ENCODE data around the gene SAMD13. TPM values are rescaled to one million over a fixed set of nuclear protein-coding genes. Genes with fewer than 3 reads are reported as not detected.
A peak's percentile ranks its signal among the peaks of the same experiment; 100 is the strongest.

SAMD13 gene
- total RNA-seq, 8 experiments from 2014 or later, result 2.4 to 18.2 (median 4.2) TPM

- no peak for ATAC-seq (replicated peaks in 6 of 8)
- 29 to 100% (median 92%) methylated on average over 1 to 2 of the region's 2 CpGs for WGBS, 10 experiments
- in situ Hi-C loops (cut with MboI; ENCODE audit: low pct_unique_long_range_greater_than_20kb in 2 of 9, low sequenced_read_pairs in 9 of 9, unreplicated experiment in 9 of 9), result no loop called here
- no peaks in the 10 kb centered on the region for H3K4me1 ChIP-seq (replicated peaks in 1 of 2)
- H3K27ac ChIP-seq, result no peak overlapping the region
- no peak overlapping the region for H3K4me3 ChIP-seq
Observed at GRCh38 chr1:84311296-84311695, 9.8 kb downstream of the SAMD13 start.

DNA sequence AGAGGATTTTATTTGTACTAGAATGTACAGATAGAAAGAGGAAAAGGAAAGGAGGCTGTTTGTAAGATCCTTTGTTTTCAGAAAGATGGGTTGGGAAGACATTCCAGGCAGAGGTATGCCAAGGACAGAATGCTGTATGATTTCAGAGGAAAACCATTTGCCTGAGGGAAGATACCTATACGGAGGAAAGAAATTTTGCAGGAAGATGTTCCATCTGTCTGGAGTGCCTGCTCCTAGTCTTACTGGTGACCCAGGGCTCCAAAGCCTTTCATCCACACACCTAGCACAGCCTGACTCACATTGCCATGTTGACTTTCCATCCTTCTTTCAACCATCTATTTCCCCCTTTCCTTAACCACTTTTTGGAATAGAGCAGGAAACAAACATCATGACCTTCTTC, 18.2 kb downstream of the SAMD13 start:
- in situ Hi-C loops (cut with MboI; ENCODE audit: low pct_unique_long_range_greater_than_20kb in 2 of 9, low sequenced_read_pairs in 9 of 9, unreplicated experiment in 9 of 9), result no loop called here
- no peak for ATAC-seq (replicated peaks in 6 of 8)
- Histone ChIP-seq H3K27ac (no peak overlapping the region), H3K4me1 (replicated peaks in 1 of 2) (peaks cover 0 to 8% of the 10 kb centered on the region in 2 donors), H3K4me3 (no peak overlapping the region)
- 17 to 100% (median 100%) methylated on average over 1 of the region's 1 CpG; no CpG with 5 or more reads in 3 of the 10 experiments for WGBS, 10 experiments

DNA sequence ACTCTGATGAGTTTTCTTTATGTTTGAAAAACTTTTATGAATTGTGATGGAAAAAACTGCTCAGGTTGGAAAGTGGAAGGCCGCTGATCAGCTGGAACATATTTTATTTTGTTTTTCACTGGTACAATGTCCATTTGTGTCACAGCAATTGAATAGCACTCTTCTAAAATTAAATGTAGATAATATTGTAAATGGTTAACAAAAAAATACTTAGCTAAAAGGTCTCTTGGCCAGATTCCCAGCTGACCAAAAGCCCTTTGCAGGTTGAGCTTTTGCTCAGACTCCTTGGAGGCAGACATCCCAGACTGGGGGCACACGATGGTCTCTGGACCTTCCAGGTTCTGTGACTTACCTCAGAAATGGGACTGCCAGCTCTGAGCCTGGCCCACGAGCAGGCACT, 26.3 kb downstream of the SAMD13 start:
- no peak for ATAC-seq (replicated peaks in 6 of 8)
- Histone ChIP-seq H3K27ac (no peak overlapping the region), H3K4me1 (replicated peaks in 1 of 2) (no peaks in the 10 kb centered on the region), H3K4me3 (no peak overlapping the region)
- 75 to 100% (median 88%) methylated on average over 1 to 3 of the region's 3 CpGs; no CpG with 5 or more reads in 1 of the 10 experiments for WGBS, 10 experiments
- in situ Hi-C loops (cut with MboI; ENCODE audit: low pct_unique_long_range_greater_than_20kb in 2 of 9, low sequenced_read_pairs in 9 of 9, unreplicated experiment in 9 of 9), result no loop called here

DNA sequence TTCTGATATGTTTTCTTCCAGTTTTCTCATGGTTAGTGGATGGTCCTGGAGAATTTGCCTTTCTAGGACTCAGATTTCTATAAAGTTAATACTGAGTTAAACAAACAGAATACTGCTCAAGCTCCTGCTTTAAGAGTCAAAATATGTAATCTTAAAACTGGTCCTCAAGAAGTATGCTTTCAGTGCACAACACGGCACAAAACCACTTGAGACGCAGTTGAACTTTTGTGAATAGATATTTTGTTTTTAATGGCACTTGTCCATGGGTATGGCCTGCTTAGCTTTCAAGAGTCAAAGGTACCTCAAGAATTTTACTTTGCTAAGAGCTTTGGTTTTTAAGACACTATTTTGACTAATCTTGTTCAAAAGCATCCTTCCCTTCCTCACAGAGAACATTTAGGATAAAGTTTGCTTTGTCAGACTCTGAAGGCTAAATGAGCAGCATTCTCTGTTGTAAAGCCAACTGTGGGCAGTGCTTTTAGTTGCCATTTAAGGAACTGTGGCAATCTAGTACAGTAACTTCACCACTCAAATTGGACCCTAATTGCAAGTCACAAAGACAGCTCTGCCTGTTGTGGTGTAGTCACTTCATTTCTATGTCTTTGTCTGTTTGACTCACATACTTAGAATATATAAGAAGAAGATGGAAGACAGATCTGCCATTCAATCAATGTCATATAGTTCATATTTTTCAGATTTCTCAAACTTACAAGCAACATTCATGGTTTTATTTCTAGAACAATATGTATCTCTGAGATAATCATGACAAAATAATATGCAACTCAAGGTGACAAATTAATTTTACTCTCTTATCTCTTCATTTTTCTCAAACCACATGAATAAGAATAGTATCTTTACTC, 28.8 kb downstream of the SAMD13 start:
- ATAC-seq (replicated peaks in 6 of 8), result no peak
- WGBS, 10 experiments, result 91 to 100% (median 100%) methylated on average over 2 of the region's 2 CpGs; no CpG with 5 or more reads in 3 of the 10 experiments
- no peak overlapping the region for H3K27ac ChIP-seq
- no peak overlapping the region for H3K4me3 ChIP-seq
- H3K4me1 ChIP-seq (replicated peaks in 1 of 2), result no peaks in the 10 kb centered on the region
- in situ Hi-C loops (cut with MboI; ENCODE audit: low pct_unique_long_range_greater_than_20kb in 2 of 9, low sequenced_read_pairs in 9 of 9, unreplicated experiment in 9 of 9), result no loop called here

DNA sequence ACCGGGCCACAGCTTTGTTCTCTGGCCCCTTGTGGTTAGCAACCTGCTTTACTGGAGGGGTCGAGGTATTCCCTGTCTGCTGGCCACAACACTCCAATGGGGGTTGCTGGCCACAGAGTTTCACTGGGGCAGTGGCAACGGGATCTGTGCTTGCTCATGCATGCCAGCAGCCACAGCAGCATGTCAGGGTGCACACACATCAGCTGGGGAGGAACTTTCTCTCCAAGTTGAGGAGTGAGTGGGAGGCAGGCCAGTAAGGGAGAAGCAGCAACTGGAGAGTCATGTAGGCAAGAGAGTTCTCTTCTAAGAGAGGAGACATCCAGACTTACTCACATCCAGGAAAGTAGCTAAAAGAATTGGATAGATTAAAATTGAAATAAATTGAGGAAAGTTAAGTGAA, 38.0 kb downstream of the SAMD13 start:
- in situ Hi-C loops (cut with MboI; ENCODE audit: low pct_unique_long_range_greater_than_20kb in 2 of 9, low sequenced_read_pairs in 9 of 9, unreplicated experiment in 9 of 9), result no loop called here
- no peak for ATAC-seq (replicated peaks in 6 of 8)

GRCh38 chr1:84344286-84344685, 42.8 kb downstream of the SAMD13 start:
- ATAC-seq (replicated peaks in 6 of 8), result peak in 2 of 8 experiments; percentile 53 to 76
- in situ Hi-C loops (cut with MboI; ENCODE audit: low pct_unique_long_range_greater_than_20kb in 2 of 9, low sequenced_read_pairs in 9 of 9, unreplicated experiment in 9 of 9), result no loop called here
- no peak overlapping the region for H3K27ac ChIP-seq
- no peaks in the 10 kb centered on the region for H3K4me1 ChIP-seq (replicated peaks in 1 of 2)
- 100% methylated on average over 1 of the region's 1 CpG; no CpG with 5 or more reads in 7 of the 10 experiments for WGBS, 10 experiments
- no peak overlapping the region for H3K4me3 ChIP-seq

More for the DNA sequence above, 38.0 kb downstream of the SAMD13 start:
- Histone ChIP-seq H3K27ac (no peak overlapping the region), H3K4me1 (replicated peaks in 1 of 2) (no peaks in the 10 kb centered on the region), H3K4me3 (no peak overlapping the region)
- 33 to 83% (median 70%) methylated on average over 1 to 3 of the region's 3 CpGs; no CpG with 5 or more reads in 2 of the 10 experiments for WGBS, 10 experiments

DNA sequence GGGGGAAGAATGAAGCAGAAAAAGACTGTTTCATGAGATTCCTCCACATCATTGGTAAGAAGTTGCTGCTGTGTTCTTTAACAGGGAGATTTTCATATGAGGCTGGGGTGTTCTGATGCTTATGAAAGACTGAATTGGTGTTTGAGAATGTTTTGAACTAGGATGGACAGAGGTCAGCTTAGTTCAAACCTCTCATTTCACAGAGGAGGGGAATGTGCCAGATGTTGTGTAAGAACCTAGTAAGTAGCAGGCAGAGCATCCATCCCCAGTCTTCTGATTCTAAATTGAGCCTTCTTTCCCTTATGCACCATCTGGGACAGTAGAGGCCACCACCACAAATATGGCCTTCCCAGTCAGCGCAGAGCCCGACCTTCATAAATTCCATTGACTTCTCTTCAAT, 43.7 kb downstream of the SAMD13 start:
- Histone ChIP-seq H3K4me1 (replicated peaks in 1 of 2) (no peaks in the 10 kb centered on the region), H3K4me3 (no peak overlapping the region), H3K27ac (no peak overlapping the region)
- in situ Hi-C loops (cut with MboI; ENCODE audit: low pct_unique_long_range_greater_than_20kb in 2 of 9, low sequenced_read_pairs in 9 of 9, unreplicated experiment in 9 of 9), result no loop called here
- no peak for ATAC-seq (replicated peaks in 6 of 8)
- WGBS, 10 experiments, result 90 to 100% (median 94%) methylated on average over 1 to 2 of the region's 2 CpGs; no CpG with 5 or more reads in 1 of the 10 experiments

GRCh38 chr1:84347271-84347931, 45.9 kb downstream of the SAMD13 start:
- WGBS, 10 experiments, result 17 to 89% (median 74%) methylated on average over 1 to 6 of the region's 6 CpGs; no CpG with 5 or more reads in 1 of the 10 experiments
- no peak overlapping the region for H3K27ac ChIP-seq
- no peak overlapping the region for H3K4me3 ChIP-seq
- in situ Hi-C loops (cut with MboI; ENCODE audit: low pct_unique_long_range_greater_than_20kb in 2 of 9, low sequenced_read_pairs in 9 of 9, unreplicated experiment in 9 of 9), result no loop called here
- no peaks in the 10 kb centered on the region for H3K4me1 ChIP-seq (replicated peaks in 1 of 2)
- peak in 2 of 8 experiments; percentile 7 to 40 for ATAC-seq (replicated peaks in 6 of 8)

- WGBS, 10 experiments, result 35 to 100% (median 88%) methylated on average over 1 to 9 of the region's 11 CpGs; no CpG with 5 or more reads in 1 of the 10 experiments
- no peaks in the 10 kb centered on the region for H3K4me1 ChIP-seq (replicated peaks in 1 of 2)
- in situ Hi-C loops (cut with MboI; ENCODE audit: low pct_unique_long_range_greater_than_20kb in 2 of 9, low sequenced_read_pairs in 9 of 9, unreplicated experiment in 9 of 9), result no loop called here
- no peak overlapping the region for H3K4me3 ChIP-seq
- no peak overlapping the region for H3K27ac ChIP-seq
- ATAC-seq (replicated peaks in 6 of 8), result peak in 1 of 8 experiments; percentile 78
Observed at GRCh38 chr1:84347932-84348555, 46.5 kb downstream of the SAMD13 start.

DNA sequence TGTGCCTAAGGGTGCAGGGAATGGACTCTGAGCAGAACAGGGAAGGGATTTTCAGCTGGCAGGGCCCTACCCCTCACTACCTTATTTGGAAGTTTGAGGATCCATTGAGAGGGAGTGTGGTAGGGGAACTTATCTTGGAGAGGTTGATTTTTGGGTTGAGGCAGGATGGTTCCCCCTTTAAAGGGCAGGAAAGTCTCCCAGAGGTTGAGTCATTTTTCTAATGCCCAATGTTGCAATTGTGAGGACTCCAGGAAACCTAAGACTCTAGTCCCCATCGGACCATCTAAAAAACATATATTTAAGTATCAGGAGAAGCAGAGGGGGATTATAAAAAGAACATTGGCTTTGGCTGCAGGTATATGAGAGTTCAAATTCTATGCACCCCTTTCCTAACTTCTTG, 47.3 kb downstream of the SAMD13 start:
- in situ Hi-C loops (cut with MboI; ENCODE audit: low pct_unique_long_range_greater_than_20kb in 2 of 9, low sequenced_read_pairs in 9 of 9, unreplicated experiment in 9 of 9), result no loop called here
- WGBS, 10 experiments, result 80 to 100% (median 93%) methylated on average over 1 of the region's 1 CpG; no CpG with 5 or more reads in 5 of the 10 experiments
- Histone ChIP-seq H3K4me1 (replicated peaks in 1 of 2) (peaks cover 0 to 5% of the 10 kb centered on the region in 2 donors), H3K27ac (no peak overlapping the region), H3K4me3 (no peak overlapping the region)
- ATAC-seq (replicated peaks in 6 of 8), result no peak

GRCh38 chr1:84350104-84350503, 48.6 kb downstream of the SAMD13 start:
- in situ Hi-C loops (cut with MboI; ENCODE audit: low pct_unique_long_range_greater_than_20kb in 2 of 9, low sequenced_read_pairs in 9 of 9, unreplicated experiment in 9 of 9), result no loop called here
- H3K4me3 ChIP-seq, result no peak overlapping the region
- ATAC-seq (replicated peaks in 6 of 8), result no peak

DNA sequence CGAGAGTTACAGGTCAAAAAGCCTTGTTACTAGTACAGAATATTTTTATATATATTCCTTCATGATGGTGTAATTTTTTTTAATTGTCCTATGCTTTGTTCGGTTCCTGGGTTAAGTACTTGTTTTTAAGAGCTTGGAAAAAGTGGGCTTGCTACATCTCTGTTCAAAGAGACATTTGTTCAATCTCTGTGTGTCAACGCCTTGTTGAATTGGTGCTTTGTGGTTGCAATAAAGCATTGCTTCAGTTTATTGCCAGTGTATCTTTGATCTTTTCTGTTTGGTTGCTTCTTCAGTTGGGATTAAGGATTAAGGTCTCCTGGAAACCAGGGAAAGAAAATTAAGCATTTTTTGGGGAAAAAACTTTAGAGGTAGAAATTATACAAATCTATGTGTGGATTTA, 49.0 kb downstream of the SAMD13 start:
- Histone ChIP-seq H3K4me1 (replicated peaks in 1 of 2) (peaks cover 0 to 13% of the 10 kb centered on the region in 2 donors), H3K4me3 (no peak overlapping the region), H3K27ac (no peak overlapping the region)
- 45 to 100% (median 83%) methylated on average over 1 to 3 of the region's 3 CpGs for WGBS, 10 experiments
- in situ Hi-C loops (cut with MboI; ENCODE audit: low pct_unique_long_range_greater_than_20kb in 2 of 9, low sequenced_read_pairs in 9 of 9, unreplicated experiment in 9 of 9), result no loop called here
- ATAC-seq (replicated peaks in 6 of 8), result no peak

More at GRCh38 chr1:84350104-84350503, 48.6 kb downstream of the SAMD13 start:
- 0 to 67% (median 58%) methylated on average over 1 to 3 of the region's 3 CpGs; no CpG with 5 or more reads in 1 of the 10 experiments for WGBS, 10 experiments
- Histone ChIP-seq H3K4me1 (replicated peaks in 1 of 2) (peaks cover 0 to 13% of the 10 kb centered on the region in 2 donors), H3K27ac (no peak overlapping the region)
